Activated CD8-positive, alpha-beta T cell treated with anti-CD3 and anti-CD28 coated beads, Interleukin-2, amount 10 ng/mL, durations not matched to agents 7 days and 5 days (primary cell): Measurements from ENCODE around the gene ANKRD13C. TPM values are rescaled to one million over a fixed set of nuclear protein-coding genes. Genes with fewer than 3 reads are reported as not detected.

ENCODE experiments used
- ATAC-seq: fragments of 150-1000 bp; cut with Tn5 transposase; one replicate; pipeline ENCODE4 v1.10.0; 2021; ENCODE audit warnings: moderate library complexity
- CTCF ChIA-PET: fragments of 350-600 bp; sonication (Branson Sonifier 250); formaldehyde crosslinking; loops from one replicate; lab custom pipeline; 2021; ENCODE audit warnings: antibody characterized with exemption; lab: Charles Lee
- POLR2A ChIA-PET: fragments of 350-600 bp; sonication (Branson Sonifier 250); formaldehyde crosslinking; loops from one replicate; lab custom pipeline; 2021; ENCODE audit warnings: antibody characterized with exemption; lab: Charles Lee
- DNase-seq: peaks from one replicate; pipeline ENCODE4 v3.0.0-alpha.2; 2020
- H3K27ac Mint-ChIP-seq: one replicate; pipeline ENCODE4 v1.8.0; 2021; ENCODE audit warnings: mild to moderate bottlenecking, mixed read lengths
- H3K27me3 Mint-ChIP-seq: one replicate; pipeline ENCODE4 v1.8.0; 2021; ENCODE audit warnings: low read depth, mixed read lengths
- H3K36me3 Mint-ChIP-seq: one replicate; pipeline ENCODE4 v1.8.0; 2021; ENCODE audit warnings: low read depth, mixed read lengths
- H3K4me1 Mint-ChIP-seq: one replicate; pipeline ENCODE4 v1.8.0; 2021; ENCODE audit warnings: low read depth, mixed read lengths
- H3K4me3 Mint-ChIP-seq: one replicate; pipeline ENCODE4 v1.8.0; 2021; ENCODE audit warnings: mild to moderate bottlenecking, mixed read lengths
- H3K9me3 Mint-ChIP-seq: one replicate; pipeline ENCODE4 v1.8.0; 2022; ENCODE audit warnings: mixed read lengths; ENCODE audit not compliant: insufficient read depth
- total RNA-seq, 2 experiments: library from RNA; stranded (reverse); gene quantifications; one replicate each; pipeline ENCODE4 v1.2.3, GENCODE V29; 2021

Gene ANKRD13C
- total RNA-seq, 2 experiments from 2014 or later, result 25.0 to 26.8 TPM

- CTCF ChIA-PET, result no interaction called here
- Mint-ChIP-seq H3K27ac (no peak overlapping the region), H3K27me3 (no peaks in the 10 kb centered on the region), H3K4me3 (no peak overlapping the region), H3K4me1 (no peaks in the 10 kb centered on the region), H3K9me3 (no peaks in the 10 kb centered on the region), H3K36me3 (peaks cover 27% of the 10 kb centered on the region)
- POLR2A ChIA-PET, result interaction anchor here (0.6 kb wide), 1 partner anchor 22 kb away, joined by 7 read pairs; no protein-coding TSS in a partner anchor
- no peak for DNase-seq
- ATAC-seq, result no peak
These were observed 64.3 kb downstream of the ANKRD13C start for GRCh38 chr1:70290218-70290617.

- Mint-ChIP-seq H3K9me3 (no peaks in the 10 kb centered on the region), H3K36me3 (peaks cover 19% of the 10 kb centered on the region), H3K4me3 (no peak overlapping the region), H3K27me3 (no peaks in the 10 kb centered on the region), H3K4me1 (no peaks in the 10 kb centered on the region), H3K27ac (no peak overlapping the region)
- ChIA-PET CTCF (no interaction called here), POLR2A (no interaction called here)
- DNase-seq, result no peak
- no peak for ATAC-seq
These were observed 66.4 kb downstream of the ANKRD13C start for GRCh38 chr1:70288166-70288565.

- ChIA-PET CTCF (no interaction called here), POLR2A (no interaction called here)
- Mint-ChIP-seq H3K4me1 (no peaks in the 10 kb centered on the region), H3K27ac (no peak overlapping the region), H3K27me3 (no peaks in the 10 kb centered on the region), H3K36me3 (peaks cover 19% of the 10 kb centered on the region), H3K4me3 (no peak overlapping the region), H3K9me3 (no peaks in the 10 kb centered on the region)
- no peak for ATAC-seq
- no peak for DNase-seq
These were observed 68.1 kb downstream of the ANKRD13C start for GRCh38 chr1:70286453-70286852.

- H3K27ac Mint-ChIP-seq, result no peak overlapping the region
- H3K9me3 Mint-ChIP-seq, result no peaks in the 10 kb centered on the region
These were observed 70.2 kb downstream of the ANKRD13C start for GRCh38 chr1:70284366-70284765.

GRCh38 chr1:70278710-70279109 lies 75.8 kb downstream of the ANKRD13C start:
- no peak overlapping the region for H3K27ac Mint-ChIP-seq
- peaks cover 24% of the 10 kb centered on the region for H3K36me3 Mint-ChIP-seq
- no peaks in the 10 kb centered on the region for H3K27me3 Mint-ChIP-seq
- no peak for DNase-seq
- ATAC-seq, result no peak
- POLR2A ChIA-PET, result no interaction called here
- CTCF ChIA-PET, result no interaction called here
- peaks cover 4% of the 10 kb centered on the region for H3K4me1 Mint-ChIP-seq
- no peak overlapping the region for H3K4me3 Mint-ChIP-seq
- H3K9me3 Mint-ChIP-seq, result no peaks in the 10 kb centered on the region

More at GRCh38 chr1:70284366-70284765, 70.2 kb downstream of the ANKRD13C start:
- DNase-seq (no peak), ATAC-seq (no peak)
- CTCF ChIA-PET, result no interaction called here
- POLR2A ChIA-PET, result no interaction called here
- H3K36me3 Mint-ChIP-seq, result peaks cover 14% of the 10 kb centered on the region
- H3K27me3 Mint-ChIP-seq, result no peaks in the 10 kb centered on the region
- H3K4me1 Mint-ChIP-seq, result no peaks in the 10 kb centered on the region
- no peak overlapping the region for H3K4me3 Mint-ChIP-seq

- H3K9me3 Mint-ChIP-seq, result no peaks in the 10 kb centered on the region
These were observed 76.6 kb downstream of the ANKRD13C start for GRCh38 chr1:70277875-70278274.

GRCh38 chr1:70265946-70266345 lies 88.6 kb downstream of the ANKRD13C start:
- ChIA-PET POLR2A (no interaction called here), CTCF (no interaction called here)
- H3K27ac Mint-ChIP-seq, result no peak overlapping the region
- H3K4me3 Mint-ChIP-seq, result no peak overlapping the region
- H3K36me3 Mint-ChIP-seq, result peaks cover 41% of the 10 kb centered on the region
- no peaks in the 10 kb centered on the region for H3K27me3 Mint-ChIP-seq
- DNase-seq (no peak), ATAC-seq (no peak)
- peaks cover 4% of the 10 kb centered on the region for H3K9me3 Mint-ChIP-seq
- H3K4me1 Mint-ChIP-seq, result no peaks in the 10 kb centered on the region

More at GRCh38 chr1:70277875-70278274, 76.6 kb downstream of the ANKRD13C start:
- Mint-ChIP-seq H3K27ac (no peak overlapping the region), H3K4me3 (no peak overlapping the region), H3K27me3 (no peaks in the 10 kb centered on the region), H3K36me3 (peaks cover 29% of the 10 kb centered on the region), H3K4me1 (peaks cover 4% of the 10 kb centered on the region)
- no peak for DNase-seq
- ChIA-PET POLR2A (no interaction called here), CTCF (interaction anchor here (0.6 kb wide), 1 partner anchor 529 kb away, joined by 3 read pairs; no protein-coding TSS in a partner anchor)
- no peak for ATAC-seq

- no peak overlapping the region for H3K4me3 Mint-ChIP-seq
- POLR2A ChIA-PET, result no interaction called here
- peaks cover 39% of the 10 kb centered on the region for H3K36me3 Mint-ChIP-seq
- no peaks in the 10 kb centered on the region for H3K4me1 Mint-ChIP-seq
- CTCF ChIA-PET, result interaction anchor here (1.2 kb wide), 1 partner anchor 11 kb away, joined by 3 read pairs; no protein-coding TSS in a partner anchor
- no peak overlapping the region for H3K27ac Mint-ChIP-seq
- H3K27me3 Mint-ChIP-seq, result no peaks in the 10 kb centered on the region
- peaks cover 4% of the 10 kb centered on the region for H3K9me3 Mint-ChIP-seq
- DNase-seq (no peak), ATAC-seq (no peak)
These were observed 89.7 kb downstream of the ANKRD13C start for GRCh38 chr1:70264839-70265238.

- no peak overlapping the region for H3K4me3 Mint-ChIP-seq
- peaks cover 15% of the 10 kb centered on the region for H3K36me3 Mint-ChIP-seq
- no peaks in the 10 kb centered on the region for H3K27me3 Mint-ChIP-seq
- H3K9me3 Mint-ChIP-seq, result no peaks in the 10 kb centered on the region
- POLR2A ChIA-PET, result interaction anchor here (1.2 kb wide), 1 partner anchor 9 kb away, joined by 4 read pairs; no protein-coding TSS in a partner anchor
- no peak overlapping the region for H3K27ac Mint-ChIP-seq
- ATAC-seq (no peak), DNase-seq (no peak)
- no peaks in the 10 kb centered on the region for H3K4me1 Mint-ChIP-seq
- CTCF ChIA-PET, result interaction anchor here (0.8 to 1.1 kb wide), 2 partner anchors 11 to 40 kb away, joined by 3 to 4 read pairs; no protein-coding TSS in a partner anchor
These were observed 97.9 kb downstream of the ANKRD13C start for GRCh38 chr1:70256664-70257063.

- Mint-ChIP-seq H3K4me1 (peaks cover 26% of the 10 kb centered on the region), H3K36me3 (peaks cover 75% of the 10 kb centered on the region), H3K4me3 (no peak overlapping the region), H3K27me3 (no peaks in the 10 kb centered on the region), H3K27ac (no peak overlapping the region), H3K9me3 (no peaks in the 10 kb centered on the region)
- DNase-seq, result no peak
- ChIA-PET CTCF (no interaction called here), POLR2A (no interaction called here)
- ATAC-seq, result no peak
These were observed 105.8 kb downstream of the ANKRD13C start for GRCh38 chr1:70248729-70249128.

GRCh38 chr1:70247768-70248167 lies 106.8 kb downstream of the ANKRD13C start:
- Mint-ChIP-seq H3K9me3 (no peaks in the 10 kb centered on the region), H3K27me3 (no peaks in the 10 kb centered on the region), H3K27ac (no peak overlapping the region), H3K36me3 (peaks cover 76% of the 10 kb centered on the region), H3K4me3 (no peak overlapping the region), H3K4me1 (peaks cover 28% of the 10 kb centered on the region)
- ChIA-PET POLR2A (interaction anchor here (0.6 to 1.0 kb wide), 2 partner anchors 9 to 15 kb away, joined by 4 to 5 read pairs; no protein-coding TSS in a partner anchor), CTCF (interaction anchor here (0.8 kb wide), 1 partner anchor 833 kb away, joined by 3 read pairs; the partner anchor contains the start of gene ZRANB2)
- DNase-seq (no peak), ATAC-seq (no peak)

- CTCF ChIA-PET, result interaction anchor here (0.8 kb wide), 1 partner anchor 833 kb away, joined by 3 read pairs; the partner anchor contains the start of gene ZRANB2
- H3K4me1 Mint-ChIP-seq, result peaks cover 31% of the 10 kb centered on the region
- no peak overlapping the region for H3K4me3 Mint-ChIP-seq
These were observed 107.4 kb downstream of the ANKRD13C start for GRCh38 chr1:70247122-70247521.

More at GRCh38 chr1:70247122-70247521, 107.4 kb downstream of the ANKRD13C start:
- Mint-ChIP-seq H3K9me3 (no peaks in the 10 kb centered on the region), H3K36me3 (peaks cover 82% of the 10 kb centered on the region), H3K27ac (no peak overlapping the region), H3K27me3 (no peaks in the 10 kb centered on the region)
- no peak for ATAC-seq
- no peak for DNase-seq
- POLR2A ChIA-PET, result interaction anchor here (0.6 to 1.5 kb wide), 3 partner anchors 10 to 26 kb away, joined by 4 to 5 read pairs (median 4); partner anchors contain the start of gene SRSF11
